ENCODE data around the gene GPR39.

DNA sequence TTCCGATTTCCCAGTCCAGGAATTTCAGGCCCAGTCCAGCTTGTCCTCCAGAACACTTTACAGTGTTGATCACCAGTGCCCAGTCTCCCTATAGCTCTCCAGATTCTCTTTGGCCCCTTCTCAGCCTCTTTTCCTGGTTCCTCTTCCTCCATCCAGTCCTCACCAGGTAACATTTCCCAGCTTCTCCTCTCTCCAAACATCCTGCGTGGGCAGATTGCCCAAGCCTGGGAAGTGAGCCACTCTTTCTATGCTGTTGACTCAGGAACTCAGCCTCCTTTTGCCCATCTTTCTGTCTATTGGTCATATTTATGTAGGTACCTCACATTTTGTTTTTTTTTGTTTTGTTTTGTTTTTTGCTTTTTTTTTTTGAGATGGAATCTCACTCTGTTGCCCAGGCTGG is 144.0 kb downstream of the GPR39 start:
- TF ChIP-seq, protein P1, sequence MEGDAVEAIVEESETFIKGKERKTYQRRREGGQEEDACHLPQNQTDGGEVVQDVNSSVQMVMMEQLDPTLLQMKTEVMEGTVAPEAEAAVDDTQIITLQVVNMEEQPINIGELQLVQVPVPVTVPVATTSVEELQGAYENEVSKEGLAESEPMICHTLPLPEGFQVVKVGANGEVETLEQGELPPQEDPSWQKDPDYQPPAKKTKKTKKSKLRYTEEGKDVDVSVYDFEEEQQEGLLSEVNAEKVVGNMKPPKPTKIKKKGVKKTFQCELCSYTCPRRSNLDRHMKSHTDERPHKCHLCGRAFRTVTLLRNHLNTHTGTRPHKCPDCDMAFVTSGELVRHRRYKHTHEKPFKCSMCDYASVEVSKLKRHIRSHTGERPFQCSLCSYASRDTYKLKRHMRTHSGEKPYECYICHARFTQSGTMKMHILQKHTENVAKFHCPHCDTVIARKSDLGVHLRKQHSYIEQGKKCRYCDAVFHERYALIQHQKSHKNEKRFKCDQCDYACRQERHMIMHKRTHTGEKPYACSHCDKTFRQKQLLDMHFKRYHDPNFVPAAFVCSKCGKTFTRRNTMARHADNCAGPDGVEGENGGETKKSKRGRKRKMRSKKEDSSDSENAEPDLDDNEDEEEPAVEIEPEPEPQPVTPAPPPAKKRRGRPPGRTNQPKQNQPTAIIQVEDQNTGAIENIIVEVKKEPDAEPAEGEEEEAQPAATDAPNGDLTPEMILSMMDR (IDR thresholded peaks at IDR 0.05), result no peak
- no peak for TF ChIP-seq POLR2A (IDR thresholded peaks at IDR 0.05)

Measured in adrenal gland (tissue), 5 donors.